ENCODE results near the gene ADARB1.

The ADARB1 gene

DNA sequence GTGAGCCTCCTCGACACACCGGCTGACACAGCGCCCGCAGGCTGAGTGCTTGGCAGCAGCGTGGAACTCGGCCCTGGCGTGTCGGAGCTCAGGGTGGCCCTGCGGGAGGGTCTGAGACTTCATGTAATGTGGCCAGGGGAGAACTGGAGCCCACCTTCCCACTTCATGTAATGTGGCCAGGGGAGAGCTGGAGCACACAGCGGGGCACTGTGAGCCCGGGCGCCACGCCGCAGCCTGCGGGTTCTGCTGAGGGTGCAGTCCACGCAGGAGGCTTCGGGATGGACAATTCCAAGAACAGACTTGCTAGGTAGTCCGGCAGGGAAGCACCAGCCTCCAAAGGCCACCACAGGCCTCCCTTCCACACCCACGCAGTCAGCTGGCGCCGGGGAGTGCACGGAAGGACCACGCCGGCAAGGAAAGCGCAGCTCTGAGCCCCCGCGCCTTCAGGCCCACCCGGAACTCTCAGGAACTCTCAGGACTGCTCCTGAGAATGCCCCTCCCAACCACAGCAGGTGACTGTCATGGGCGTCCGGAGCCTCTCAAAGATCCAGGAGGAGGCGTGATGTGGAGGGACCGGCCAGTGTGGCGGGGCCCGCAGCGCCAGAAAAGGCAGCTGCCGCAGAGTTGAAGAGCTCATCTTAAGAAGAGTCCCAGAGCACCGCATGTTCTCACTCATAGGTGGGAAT lies 19.3 kb upstream of the ADARB1 start:
- in situ Hi-C loops (cut with MboI; ENCODE audit: low sequenced_read_pairs) = no loop called here

DNA sequence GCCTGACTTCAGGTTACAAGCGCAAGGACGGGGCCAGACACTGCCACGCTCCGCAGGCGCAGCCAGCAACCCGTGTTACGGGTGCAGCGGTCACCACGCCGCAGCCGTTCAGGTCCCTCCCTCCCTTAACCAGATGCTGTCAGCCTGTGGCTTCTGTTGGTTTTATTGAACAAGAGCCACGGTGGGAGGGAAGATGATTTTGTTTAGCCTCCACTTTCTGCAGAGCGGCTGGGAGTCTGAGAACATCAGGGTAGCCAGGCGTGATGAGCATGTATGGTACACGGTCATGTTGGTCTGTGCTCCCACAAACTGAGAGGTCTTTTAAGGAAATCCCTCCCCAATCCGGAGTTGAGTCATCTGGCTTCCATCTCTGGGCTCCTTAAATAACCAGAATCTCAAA lies 18.5 kb upstream of the ADARB1 start:
- in situ Hi-C loops (cut with MboI; ENCODE audit: low sequenced_read_pairs) = no loop called here

DNA sequence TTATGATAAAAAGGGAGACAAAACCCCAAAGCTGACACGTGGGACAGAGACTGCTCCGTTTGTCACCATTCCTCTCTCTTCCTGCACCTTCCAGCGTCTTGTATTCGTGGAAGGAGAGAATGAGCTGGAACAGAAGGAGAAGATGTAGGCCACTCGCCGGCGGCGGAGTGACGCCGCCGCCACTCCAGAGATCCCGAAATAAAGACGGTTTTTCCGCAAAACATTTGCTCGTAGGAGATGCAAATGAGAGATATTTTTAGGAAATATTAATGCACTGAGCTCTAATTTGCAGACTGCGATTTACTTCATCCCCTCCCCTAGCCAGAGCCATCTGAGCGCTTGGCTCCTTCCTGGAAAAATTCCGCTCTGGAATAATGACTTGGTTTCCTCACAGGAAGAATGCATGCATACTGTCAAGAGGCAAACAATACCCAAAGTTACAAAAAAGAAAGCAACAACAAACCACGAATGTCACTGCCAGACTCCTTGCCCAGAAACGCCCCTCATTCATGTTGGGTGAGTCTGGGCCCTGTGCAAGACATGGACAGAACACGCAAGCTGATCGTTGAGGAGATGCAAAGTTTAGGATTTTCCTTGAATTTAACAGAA lies 18.0 kb upstream of the ADARB1 start:
- in situ Hi-C loops (cut with MboI; ENCODE audit: low sequenced_read_pairs) = no loop called here

DNA sequence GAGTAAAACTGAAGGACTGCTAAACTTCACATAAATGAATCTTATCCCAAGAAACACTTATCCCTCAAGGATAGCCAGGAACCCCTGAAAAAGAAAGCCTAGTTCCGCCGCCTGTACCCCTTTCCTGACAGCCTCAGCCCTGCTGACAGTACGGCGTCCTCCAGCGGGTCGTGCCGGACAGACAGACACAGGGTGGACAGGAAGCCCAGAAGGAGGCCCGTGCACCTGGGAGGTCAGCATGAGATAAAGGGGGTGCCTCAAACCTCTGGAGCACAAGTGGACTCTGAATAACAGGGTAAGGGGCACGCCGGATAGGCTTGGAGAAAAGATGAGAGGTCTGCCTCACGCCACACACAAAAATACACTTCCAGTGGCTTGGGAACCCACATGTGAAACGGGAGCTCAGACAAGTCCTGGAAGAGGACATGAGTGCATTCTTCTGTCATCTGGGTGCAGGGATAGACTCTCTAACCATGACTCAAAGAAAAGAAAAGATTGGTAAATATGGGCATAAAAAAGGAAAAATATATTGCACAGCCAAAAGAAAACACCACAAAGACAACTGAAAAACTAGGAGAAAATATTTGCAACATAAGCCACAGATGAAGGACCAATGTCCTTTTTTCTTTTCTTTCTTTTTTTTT lies 17.3 kb upstream of the ADARB1 start:
- in situ Hi-C loops (cut with MboI; ENCODE audit: low sequenced_read_pairs) = no loop called here

DNA sequence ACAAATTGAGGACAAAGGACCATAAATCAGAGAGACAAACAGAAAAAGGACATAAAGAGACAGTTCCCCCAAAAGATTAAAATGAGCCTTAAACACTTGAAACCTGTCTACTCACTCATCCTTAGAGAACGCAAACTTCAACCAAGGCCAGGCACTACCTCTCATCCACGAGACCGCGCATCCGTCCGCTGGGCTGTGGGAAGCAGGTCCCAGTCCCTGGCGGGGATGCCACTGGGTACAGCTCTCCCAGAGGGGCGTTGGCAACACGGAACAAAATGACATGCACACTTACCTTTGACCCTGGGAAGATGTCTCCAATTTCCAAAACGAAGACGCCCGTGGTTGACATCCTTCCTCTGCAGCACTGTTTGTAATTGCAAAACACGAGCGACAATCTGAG lies 16.5 kb upstream of the ADARB1 start:
- in situ Hi-C loops (cut with MboI; ENCODE audit: low sequenced_read_pairs) = no loop called here

DNA sequence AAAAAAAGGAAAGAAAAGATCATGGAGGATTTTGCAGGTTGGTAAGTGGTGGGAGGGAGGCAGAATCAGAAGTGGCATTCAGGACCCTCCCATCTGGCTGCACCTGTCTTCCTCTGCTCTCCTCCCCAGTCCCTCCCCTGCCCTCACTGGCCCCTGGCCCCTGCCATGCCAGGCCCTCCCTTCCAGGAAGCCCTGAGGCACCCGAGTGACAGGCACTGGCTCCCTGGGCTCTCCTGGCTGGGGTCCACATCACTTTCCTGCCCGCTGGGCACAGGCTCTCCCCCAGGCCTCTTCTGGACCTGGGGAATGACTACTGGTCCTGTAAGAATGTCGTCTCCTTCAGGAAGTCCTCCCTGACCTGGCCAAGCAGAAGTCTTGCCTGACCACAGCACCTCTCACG lies 15.3 kb upstream of the ADARB1 start:
- in situ Hi-C loops (cut with MboI; ENCODE audit: low sequenced_read_pairs) = no loop called here

DNA sequence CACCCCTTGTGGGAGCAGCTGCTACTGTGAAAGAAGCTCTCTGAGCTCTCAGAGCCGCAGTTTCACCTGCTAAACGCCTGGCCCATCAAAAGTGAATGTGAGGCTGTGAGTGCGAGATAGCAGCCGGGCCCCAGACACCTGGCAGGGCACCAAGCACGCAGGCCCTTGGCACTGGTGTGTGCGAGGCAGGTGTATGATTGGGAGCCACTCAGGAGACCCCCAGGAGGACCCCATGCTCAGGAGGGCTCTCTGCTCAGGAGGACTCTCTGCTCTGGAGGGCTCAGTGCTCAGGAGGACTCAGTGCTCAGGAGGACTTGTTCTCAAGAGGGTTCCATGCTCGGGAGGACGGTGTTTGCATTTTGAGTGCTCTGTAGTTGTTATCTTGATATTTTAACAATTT lies 14.3 kb upstream of the ADARB1 start:
- in situ Hi-C loops (cut with MboI; ENCODE audit: low sequenced_read_pairs) = no loop called here

DNA sequence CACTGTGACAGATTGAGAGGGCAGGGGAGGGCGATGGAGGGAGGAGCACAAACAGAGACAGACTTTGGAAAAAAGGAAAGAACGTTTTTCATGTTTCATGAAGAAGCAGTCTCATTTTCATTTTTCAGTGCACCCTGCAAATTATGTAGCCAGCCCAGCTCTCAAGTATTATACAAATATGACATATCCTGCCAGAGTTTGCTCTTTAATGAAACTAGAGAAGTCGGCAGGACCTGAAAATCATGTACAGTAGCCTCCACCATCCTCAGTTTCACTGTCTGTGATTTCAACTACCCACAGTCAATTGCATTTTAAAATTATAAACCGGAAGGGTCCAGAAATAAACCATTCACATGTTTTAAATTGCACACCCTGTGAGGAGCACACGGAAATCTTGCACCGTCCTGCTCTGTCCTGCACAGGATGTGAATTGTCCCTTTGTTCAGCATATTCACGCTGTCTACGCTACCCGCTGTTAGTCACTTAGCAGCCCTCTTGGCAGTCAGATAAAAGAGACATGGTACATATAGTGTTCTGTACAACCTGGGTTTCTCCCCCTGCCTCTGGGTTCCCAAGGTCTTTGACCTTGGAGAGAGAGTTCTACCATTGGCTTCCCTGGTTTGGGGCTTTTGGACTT lies 13.6 kb upstream of the ADARB1 start:
- in situ Hi-C loops (cut with MboI; ENCODE audit: low sequenced_read_pairs) = no loop called here

DNA sequence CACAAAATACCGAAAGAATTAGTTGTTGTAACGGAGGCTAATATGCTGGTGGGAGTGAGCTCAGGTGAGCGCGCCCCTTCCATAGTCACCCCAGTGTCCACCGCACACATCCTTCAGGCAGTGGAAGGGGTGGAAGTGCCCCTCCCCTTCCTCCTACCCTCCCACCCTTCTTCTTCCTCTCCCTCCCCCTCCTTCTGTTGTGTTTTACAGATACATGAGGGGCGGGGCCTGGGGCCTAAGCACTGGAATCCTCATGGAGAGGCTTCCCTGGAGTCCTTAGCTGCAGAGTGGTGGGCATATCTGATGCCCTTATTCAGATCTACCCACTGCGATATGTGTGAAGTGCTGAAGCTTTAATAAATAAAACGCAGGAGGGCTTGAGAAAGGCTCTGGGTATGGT lies 10.3 kb upstream of the ADARB1 start:
- in situ Hi-C loops (cut with MboI; ENCODE audit: low sequenced_read_pairs) = no loop called here

DNA sequence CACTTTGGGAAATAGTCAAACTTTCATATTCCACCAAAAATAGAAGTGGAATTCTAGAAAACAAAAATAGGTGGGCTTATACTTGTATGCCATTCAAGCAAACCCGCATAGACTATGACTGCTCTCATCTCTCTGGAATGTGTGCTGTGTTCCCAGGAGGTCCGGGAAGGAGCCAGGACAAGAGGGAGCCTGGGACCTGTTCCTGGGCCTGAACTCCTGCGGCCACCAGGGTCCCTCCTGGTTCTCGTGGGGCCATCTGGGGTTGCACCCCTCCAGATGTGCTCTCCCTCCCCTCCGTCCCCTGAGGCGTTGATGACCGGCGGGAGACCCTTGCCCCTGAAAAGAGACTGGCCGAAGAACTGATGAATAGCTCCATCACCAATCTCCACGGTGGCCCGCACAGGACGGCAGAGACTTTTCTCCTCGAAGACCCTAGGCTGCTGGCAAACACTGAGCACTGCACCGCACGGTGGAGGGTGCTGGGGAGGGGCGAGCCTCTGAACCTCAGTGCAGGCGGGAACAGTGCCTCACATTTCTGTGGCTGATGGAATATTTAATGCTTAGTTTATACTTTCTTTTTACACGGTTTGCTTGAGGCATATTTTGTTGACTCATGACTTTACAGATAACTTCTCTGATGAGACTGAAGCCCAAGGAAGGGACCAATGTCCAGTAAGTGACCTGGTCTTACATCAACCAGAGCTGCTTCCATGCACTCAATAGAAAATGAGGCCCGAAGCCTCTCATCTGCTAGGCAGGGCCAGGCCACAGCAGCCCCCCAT lies 9.6 kb upstream of the ADARB1 start:
- in situ Hi-C loops (cut with MboI; ENCODE audit: low sequenced_read_pairs) = no loop called here

DNA sequence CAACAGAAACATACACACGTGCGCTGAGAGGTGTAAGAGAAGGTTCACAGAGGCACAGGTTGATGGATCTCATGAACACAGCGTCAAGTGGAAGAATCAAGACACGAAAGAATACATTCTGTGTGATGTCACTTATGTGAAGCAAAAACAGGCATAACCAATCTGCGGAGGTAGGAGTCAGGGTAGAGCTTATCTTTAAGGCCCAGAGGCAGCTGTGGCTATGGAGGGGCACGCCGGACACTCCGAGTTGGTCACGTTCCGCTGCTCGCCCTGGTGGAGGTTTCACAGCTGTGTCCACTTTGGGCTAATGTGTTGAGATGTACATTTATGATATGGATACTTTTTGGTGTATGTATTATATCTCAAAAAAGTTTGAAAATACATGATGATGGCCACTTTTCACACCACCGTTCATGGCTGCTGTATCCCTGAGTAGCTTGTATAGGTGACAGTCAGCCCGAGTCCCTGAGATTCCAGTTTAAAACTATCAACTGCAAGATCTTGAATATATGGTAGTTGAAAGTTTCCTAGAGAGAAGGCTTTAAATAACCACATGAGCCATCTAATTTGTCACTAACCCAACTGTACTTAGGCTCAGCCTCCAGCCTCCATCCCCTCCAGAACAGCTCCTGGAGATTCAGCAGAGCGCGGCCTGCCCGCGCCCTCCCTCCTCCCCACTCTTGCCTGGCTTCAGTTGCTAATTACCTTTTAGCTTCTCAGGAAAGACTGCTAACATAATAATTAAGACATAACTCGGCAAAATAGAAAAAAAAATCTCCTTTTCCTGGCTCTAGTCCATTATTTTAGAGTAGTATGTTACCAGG lies 6.7 kb upstream of the ADARB1 start:
- in situ Hi-C loops (cut with MboI; ENCODE audit: low sequenced_read_pairs) = no loop called here

DNA sequence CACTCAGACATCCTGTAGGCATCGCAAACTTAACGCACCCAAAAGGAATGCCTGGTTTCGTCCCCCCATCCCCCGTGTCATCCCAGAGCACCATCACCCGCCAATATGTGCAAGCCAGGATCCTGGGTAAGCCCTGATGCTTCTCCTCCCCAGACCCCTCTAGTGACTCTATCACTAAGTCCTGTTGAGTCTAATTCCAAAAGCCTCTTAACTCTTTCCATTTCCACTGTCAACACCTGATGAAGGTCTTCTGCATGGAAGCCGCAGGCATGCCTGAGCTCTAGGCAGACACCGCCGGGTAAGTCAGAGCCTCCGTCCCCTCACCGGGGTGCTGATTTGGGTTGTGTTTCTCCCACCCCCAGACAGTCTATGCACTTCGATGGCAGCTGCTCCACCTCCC lies 5.3 kb upstream of the ADARB1 start:
- in situ Hi-C loops (cut with MboI; ENCODE audit: low sequenced_read_pairs) = no loop called here

DNA sequence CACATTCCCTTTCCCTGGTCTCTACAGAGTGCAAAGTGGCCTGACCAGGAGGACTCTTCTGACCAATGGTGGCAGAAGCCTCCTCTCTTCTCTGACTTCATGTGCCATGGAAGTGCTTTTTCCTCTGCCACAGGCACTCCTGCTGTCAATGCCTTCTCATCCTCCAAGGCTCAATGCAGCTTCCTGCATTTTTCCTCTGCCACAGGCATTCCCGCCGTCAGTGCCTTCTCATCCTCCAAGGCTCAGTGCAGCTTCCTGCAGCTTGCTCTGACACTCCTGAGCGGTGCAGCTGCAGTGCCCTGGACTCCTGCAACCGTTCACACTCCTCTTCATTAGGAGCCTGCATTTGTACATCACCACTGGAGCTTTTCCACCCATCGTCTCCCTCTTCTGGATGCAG lies 4.7 kb upstream of the ADARB1 start:
- in situ Hi-C loops (cut with MboI; ENCODE audit: low sequenced_read_pairs) = no loop called here

DNA sequence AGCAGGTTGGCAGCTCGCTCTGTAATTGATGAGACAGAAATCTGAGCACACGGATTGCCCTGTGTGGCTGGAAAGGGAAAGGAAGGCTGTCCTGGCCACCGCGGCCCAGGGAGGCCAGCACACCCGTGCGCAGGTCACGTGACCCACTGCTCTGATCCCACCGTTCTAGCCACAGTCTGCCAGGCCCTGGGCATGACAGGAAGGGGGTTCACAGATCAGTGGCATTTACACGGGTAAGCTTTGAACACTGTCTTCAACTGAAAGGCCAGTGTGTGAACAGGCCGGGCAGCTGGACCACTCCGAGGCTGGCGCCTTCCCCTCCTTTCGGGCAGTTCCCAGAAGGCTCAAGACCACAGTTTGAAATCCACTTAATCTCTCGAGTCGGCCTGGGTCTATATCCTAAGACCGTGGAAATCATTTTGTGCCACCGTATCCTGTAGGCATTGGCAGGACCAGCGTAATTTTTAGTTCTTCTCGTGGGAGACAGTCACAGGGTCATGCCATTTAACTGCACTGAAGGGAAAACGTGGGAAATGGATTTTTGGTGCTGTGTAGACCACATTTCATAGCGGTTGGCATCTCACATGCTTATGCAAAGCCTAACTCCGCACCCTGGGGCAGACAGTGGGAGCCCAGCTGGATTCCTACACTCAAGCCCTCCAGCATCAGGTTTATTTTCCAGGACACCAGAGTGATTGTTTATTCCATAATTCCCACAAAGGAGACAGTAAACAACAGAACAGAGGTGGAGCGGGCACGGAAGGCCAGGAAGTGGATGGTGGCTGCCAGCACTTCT lies 3.1 kb upstream of the ADARB1 start:
- in situ Hi-C loops (cut with MboI; ENCODE audit: low sequenced_read_pairs) = no loop called here

DNA sequence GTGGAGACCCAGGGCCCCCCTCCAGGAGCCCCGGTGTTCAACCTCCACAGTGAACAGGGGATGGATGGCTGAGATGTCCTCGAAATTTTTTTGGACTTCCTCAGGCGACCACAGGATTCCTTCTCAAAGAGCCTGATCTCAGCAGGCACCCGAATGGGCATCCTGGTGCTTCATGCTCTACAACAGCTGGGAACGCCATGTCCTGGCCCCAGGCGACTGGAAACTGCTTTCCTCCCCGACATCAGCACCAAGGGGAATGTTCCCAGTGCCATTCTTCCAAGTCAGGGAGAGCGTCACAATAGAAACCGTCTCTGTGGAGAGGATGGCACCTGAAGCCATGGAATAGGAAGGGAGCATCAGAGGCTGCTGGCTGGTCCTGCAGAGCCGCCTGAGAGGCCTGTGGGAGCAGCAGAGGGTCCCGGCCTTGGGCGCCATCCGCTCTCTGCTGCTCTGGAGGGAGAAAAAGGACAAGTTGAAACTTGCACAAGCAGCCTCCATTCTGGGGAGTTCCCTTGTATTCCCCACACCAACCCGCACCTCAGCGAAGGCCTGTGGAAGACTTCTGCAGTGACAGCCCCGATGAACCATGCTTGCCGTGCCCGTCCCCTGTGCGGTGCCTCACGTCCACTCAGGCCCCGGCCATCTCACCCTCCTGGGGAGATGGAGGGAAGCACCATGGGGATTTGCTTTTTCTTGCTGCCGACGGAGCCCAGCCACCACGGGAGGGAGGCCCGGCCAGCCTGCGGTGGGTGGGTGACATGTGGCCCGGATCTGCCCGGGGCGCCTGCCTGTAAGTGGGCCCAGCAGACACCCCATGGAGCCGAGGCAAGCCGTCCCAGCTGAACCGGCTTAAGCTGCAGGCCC lies 2.3 kb upstream of the ADARB1 start:
- in situ Hi-C loops (cut with MboI; ENCODE audit: low sequenced_read_pairs) = no loop called here

DNA sequence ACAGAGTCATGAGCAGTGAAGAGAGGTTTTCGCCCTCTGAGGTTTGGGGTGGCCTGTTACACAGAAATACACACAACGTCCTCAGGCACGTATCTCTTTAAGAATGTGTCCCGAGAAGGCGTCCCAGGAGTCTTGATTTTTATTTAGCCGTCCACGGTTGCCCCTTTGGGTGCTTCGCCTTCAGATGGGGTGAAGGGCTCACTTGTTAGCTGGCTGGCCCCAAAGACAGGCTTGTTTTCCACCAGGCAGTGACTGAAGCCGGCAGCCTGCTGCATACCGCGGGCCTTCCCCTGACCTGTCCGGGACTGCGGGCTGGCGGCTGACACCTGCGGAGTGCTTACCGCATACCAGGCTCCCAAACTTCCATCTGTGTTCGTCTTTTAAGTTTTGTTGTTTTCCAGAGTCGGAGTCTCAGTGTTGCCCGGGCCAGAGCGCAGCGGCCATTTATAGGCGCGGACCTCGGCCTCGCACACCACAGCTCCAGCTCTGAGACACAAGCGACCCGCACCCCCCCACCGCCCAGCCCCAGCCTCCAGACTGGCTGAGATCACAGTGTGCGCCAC lies 1.6 kb upstream of the ADARB1 start:
- in situ Hi-C loops (cut with MboI; ENCODE audit: low sequenced_read_pairs) = no loop called here

DNA sequence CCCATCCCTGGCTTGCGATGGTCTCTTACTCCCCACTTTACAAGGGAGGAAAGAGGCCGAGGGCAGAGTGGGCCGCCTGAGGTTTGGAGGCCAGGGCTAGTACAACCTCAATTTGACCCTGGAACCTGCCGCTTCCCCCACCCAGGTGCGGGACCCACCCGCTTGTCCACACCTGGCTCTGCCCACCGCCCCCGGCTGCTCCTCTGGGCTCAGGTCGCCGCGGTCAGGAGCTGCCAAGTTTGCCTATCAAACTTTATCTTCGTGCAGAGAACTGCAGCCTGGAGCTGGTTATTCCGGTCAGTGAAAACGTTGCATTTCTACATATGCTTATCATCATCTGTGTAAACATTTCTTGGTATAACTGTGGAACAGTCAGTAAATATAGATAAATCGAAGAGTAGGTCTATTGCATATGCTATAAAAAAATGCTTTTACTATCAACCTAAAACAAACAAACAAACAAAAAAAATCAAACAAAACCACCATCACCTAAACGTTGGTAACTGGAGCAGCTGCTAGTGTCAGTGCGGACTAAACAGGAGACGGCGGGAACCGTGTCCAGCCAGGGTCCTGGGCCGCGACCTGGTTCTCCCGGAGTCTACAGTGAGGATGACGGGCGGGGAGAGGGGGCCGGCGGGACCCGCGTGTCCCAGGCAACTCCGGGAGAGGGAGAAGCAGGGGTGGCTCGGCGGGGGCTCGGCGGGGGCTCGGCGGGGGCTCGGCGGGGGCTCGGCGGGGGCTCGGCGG lies 906 bp upstream of the ADARB1 start:
- in situ Hi-C loops (cut with MboI; ENCODE audit: low sequenced_read_pairs) = no loop called here

Measured in HL-60/S4 (cell line).